Ishikawa (cell line): ENCODE results near the gene SH3PXD2A.

Source experiments
- CEBPB ChIP-seq: IDR thresholded peaks from 2 replicates; pipeline ENCODE4 v1.6.1; 2012
- CREB1 ChIP-seq: IDR thresholded peaks from 2 replicates; pipeline ENCODE4 v1.6.1; 2012; ENCODE audit warnings: low read depth
- EGR1 ChIP-seq: IDR thresholded peaks from 2 replicates; pipeline ENCODE4 v1.6.1; 2012
- EP300 ChIP-seq: IDR thresholded peaks from 2 replicates; pipeline ENCODE4 v1.6.1; 2012; ENCODE audit warnings: borderline replicate concordance
- FOXM1 ChIP-seq: IDR thresholded peaks from 2 replicates; pipeline ENCODE4 v1.6.1; 2012; ENCODE audit warnings: low read depth, borderline replicate concordance
- MAX ChIP-seq: IDR thresholded peaks from 2 replicates; pipeline ENCODE4 v1.6.1; 2012
- NFIC ChIP-seq: IDR thresholded peaks from 2 replicates; pipeline ENCODE4 v1.6.1; 2012
- RAD21 ChIP-seq: IDR thresholded peaks from 2 replicates; pipeline ENCODE4 v1.6.1; 2012; ENCODE audit warnings: low read depth
- TAF1 ChIP-seq: IDR thresholded peaks from 2 replicates; pipeline ENCODE4 v1.6.1; 2012; ENCODE audit warnings: low read depth, mild to moderate bottlenecking
- TCF12 ChIP-seq: IDR thresholded peaks from 2 replicates; pipeline ENCODE4 v1.6.1; 2012; ENCODE audit warnings: low read depth
- TEAD4 ChIP-seq: IDR thresholded peaks from 2 replicates; pipeline ENCODE4 v1.6.1; 2012
- YY1 ChIP-seq: IDR thresholded peaks from 2 replicates; pipeline ENCODE4 v1.6.1; 2012; ENCODE audit warnings: low read depth
- ZBTB7A ChIP-seq: IDR thresholded peaks from 2 replicates; pipeline ENCODE4 v1.6.1; 2012; ENCODE audit warnings: low read depth
- TF ChIP-seq, protein P1 (sequence below): IDR thresholded peaks from 2 replicates; pipeline ENCODE4 v1.6.1; 2012
- TF ChIP-seq, protein P2 (sequence below): IDR thresholded peaks from 2 replicates; pipeline ENCODE4 v1.6.1; 2012; ENCODE audit warnings: low read depth, mild to moderate bottlenecking

SH3PXD2A gene

GRCh38 chr10:103618575-103619423, 236.6 kb downstream of the SH3PXD2A start:
- TF ChIP-seq EGR1 (no peak), TCF12 (no peak), TEAD4 (no peak), CREB1 (no peak), TAF1 (no peak), EP300 (no peak), NFIC (no peak), FOXM1 (no peak), RAD21 (no peak), CEBPB (no peak)
- TF ChIP-seq, protein P1, sequence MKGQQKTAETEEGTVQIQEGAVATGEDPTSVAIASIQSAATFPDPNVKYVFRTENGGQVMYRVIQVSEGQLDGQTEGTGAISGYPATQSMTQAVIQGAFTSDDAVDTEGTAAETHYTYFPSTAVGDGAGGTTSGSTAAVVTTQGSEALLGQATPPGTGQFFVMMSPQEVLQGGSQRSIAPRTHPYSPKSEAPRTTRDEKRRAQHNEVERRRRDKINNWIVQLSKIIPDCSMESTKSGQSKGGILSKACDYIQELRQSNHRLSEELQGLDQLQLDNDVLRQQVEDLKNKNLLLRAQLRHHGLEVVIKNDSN = no peak
- TF ChIP-seq, protein P2, sequence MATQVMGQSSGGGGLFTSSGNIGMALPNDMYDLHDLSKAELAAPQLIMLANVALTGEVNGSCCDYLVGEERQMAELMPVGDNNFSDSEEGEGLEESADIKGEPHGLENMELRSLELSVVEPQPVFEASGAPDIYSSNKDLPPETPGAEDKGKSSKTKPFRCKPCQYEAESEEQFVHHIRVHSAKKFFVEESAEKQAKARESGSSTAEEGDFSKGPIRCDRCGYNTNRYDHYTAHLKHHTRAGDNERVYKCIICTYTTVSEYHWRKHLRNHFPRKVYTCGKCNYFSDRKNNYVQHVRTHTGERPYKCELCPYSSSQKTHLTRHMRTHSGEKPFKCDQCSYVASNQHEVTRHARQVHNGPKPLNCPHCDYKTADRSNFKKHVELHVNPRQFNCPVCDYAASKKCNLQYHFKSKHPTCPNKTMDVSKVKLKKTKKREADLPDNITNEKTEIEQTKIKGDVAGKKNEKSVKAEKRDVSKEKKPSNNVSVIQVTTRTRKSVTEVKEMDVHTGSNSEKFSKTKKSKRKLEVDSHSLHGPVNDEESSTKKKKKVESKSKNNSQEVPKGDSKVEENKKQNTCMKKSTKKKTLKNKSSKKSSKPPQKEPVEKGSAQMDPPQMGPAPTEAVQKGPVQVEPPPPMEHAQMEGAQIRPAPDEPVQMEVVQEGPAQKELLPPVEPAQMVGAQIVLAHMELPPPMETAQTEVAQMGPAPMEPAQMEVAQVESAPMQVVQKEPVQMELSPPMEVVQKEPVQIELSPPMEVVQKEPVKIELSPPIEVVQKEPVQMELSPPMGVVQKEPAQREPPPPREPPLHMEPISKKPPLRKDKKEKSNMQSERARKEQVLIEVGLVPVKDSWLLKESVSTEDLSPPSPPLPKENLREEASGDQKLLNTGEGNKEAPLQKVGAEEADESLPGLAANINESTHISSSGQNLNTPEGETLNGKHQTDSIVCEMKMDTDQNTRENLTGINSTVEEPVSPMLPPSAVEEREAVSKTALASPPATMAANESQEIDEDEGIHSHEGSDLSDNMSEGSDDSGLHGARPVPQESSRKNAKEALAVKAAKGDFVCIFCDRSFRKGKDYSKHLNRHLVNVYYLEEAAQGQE = no peak

- TF ChIP-seq TAF1 (no peak), TCF12 (no peak), EGR1 (no peak), NFIC (no peak), ZBTB7A (no peak), TEAD4 (no peak), FOXM1 (no peak), RAD21 (no peak), CEBPB (no peak), YY1 (no peak), CREB1 (no peak), EP300 (no peak), MAX (no peak)
- TF ChIP-seq, protein P2 = no peak
- TF ChIP-seq, protein P1 = no peak
These were observed 237.6 kb downstream of the SH3PXD2A start for GRCh38 chr10:103617602-103618385.

DNA sequence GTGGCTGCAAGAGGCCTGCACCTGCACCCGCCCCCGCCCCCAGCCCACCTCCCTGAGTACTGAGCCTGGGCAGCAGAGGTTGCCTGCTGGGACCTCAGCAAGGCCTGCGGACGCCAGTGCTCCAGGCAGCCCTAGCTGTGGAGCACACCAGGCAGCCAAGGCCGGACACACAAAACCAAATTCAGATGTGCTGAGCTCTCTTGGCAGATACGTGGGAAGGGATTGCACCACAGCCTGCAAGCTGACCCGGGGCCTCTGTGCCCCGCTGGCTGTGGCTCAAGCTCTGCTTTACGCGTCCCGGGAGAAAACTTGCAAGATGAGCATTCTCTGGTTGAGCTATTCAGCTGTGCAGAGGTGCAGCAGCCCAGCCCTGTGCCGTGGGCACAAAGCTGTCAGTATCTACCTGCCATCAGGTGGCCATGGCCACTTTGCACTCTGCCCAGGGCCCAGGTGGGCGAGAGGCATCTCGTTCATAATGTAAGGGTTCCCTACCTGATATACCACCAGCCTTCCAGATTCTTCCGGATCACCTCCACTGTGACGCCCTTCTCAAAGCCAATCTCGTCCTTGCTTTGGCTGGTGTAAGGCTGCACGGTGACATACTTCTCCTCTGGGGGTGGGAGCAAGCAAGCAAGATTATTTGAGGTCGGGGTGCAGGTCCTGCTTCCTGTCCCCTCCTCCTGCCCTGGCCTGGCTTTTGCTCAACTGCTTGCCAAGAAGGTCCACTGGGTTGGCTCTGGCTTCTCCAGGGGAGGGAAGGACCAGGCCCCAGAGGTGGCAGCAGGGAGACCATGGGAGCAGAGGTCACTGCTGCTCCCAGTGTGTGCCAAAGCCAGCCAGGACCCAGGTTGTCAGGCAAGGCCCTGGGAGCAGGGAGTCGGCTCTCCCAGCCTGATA, 238.4 kb downstream of the SH3PXD2A start:
- TF ChIP-seq, protein P1 = no peak
- no peak for TF ChIP-seq TCF12
- TF ChIP-seq ZBTB7A = no peak
- TF ChIP-seq MAX = no peak
- no peak for TF ChIP-seq FOXM1
- TF ChIP-seq TEAD4 = no peak
- TF ChIP-seq RAD21 = no peak
- no peak for TF ChIP-seq TAF1
- TF ChIP-seq YY1 = no peak
- TF ChIP-seq, protein P2 = no peak
- TF ChIP-seq CREB1 = no peak
- TF ChIP-seq CEBPB = no peak
- no peak for TF ChIP-seq NFIC
- no peak for TF ChIP-seq EP300
- TF ChIP-seq EGR1 = no peak
